Measurements from ENCODE around the gene IL4I1. TPM values are rescaled to one million over a fixed set of nuclear protein-coding genes. Genes with fewer than 3 reads are reported as not detected.

Gene IL4I1
- polyA plus RNA-seq, 4 donors = 1.4 to 3.4 (median 2.0) TPM

Other genes with a start within 250 kb of the IL4I1 start
- 10 to 100 TPM; 39.3 to 84.9 (median 47.1) TPM for gene IRF3, start 231.0 kb downstream of the IL4I1 start, polyA plus RNA-seq (ENCODE audit: insufficient read length in 4 of 4)
- gene BCL2L12, start 231.0 kb downstream of the IL4I1 start, polyA plus RNA-seq (ENCODE audit: insufficient read length in 4 of 4) = 10 to 100 TPM; 20.6 to 36.1 (median 22.4) TPM
- gene PRMT1, start 219.6 kb downstream of the IL4I1 start, polyA plus RNA-seq (ENCODE audit: insufficient read length in 4 of 4) = 100 to 1,000 TPM; 161 to 255 (median 205) TPM
- gene ADM5, start 207.3 kb downstream of the IL4I1 start, polyA plus RNA-seq (ENCODE audit: insufficient read length in 4 of 4) = 1 to 10 TPM in 2 of 4 donors, under 1 TPM in 2; 0.74 to 2.1 (median 1.1) TPM
- gene CPT1C, start 205.8 kb downstream of the IL4I1 start, polyA plus RNA-seq (ENCODE audit: insufficient read length in 4 of 4) = 10 to 100 TPM; 10.9 to 22.8 (median 16.1) TPM
- gene TSKS, start 133.6 kb downstream of the IL4I1 start, polyA plus RNA-seq (ENCODE audit: insufficient read length in 4 of 4) = under 1 TPM in 3 of 4 donors, not detected in 1; 0.08 to 0.48 (median 0.09) TPM
- gene AP2A1, start 129.9 kb downstream of the IL4I1 start, polyA plus RNA-seq (ENCODE audit: insufficient read length in 4 of 4) = 10 to 100 TPM; 45.5 to 74.1 (median 62.0) TPM
- gene FUZ, start 83.6 kb downstream of the IL4I1 start, polyA plus RNA-seq (ENCODE audit: insufficient read length in 4 of 4) = 10 to 100 TPM; 20.9 to 43.3 (median 35.5) TPM
- 10 to 100 TPM; 43.9 to 76.8 (median 64.9) TPM for gene MED25, start 78.6 kb downstream of the IL4I1 start, polyA plus RNA-seq (ENCODE audit: insufficient read length in 4 of 4)
- gene PTOV1, start 45.7 kb downstream of the IL4I1 start, polyA plus RNA-seq (ENCODE audit: insufficient read length in 4 of 4) = 100 to 1,000 TPM; 218 to 399 (median 268) TPM
- 10 to 100 TPM; 35.5 to 97.3 (median 48.8) TPM for gene PNKP, start 29.3 kb downstream of the IL4I1 start, polyA plus RNA-seq (ENCODE audit: insufficient read length in 4 of 4)
- 10 to 100 TPM; 27.3 to 46.8 (median 32.0) TPM for gene AKT1S1, start 19.5 kb downstream of the IL4I1 start, polyA plus RNA-seq (ENCODE audit: insufficient read length in 4 of 4)
- 10 to 100 TPM; 35.2 to 64.9 (median 43.0) TPM for gene TBC1D17, start 19.2 kb downstream of the IL4I1 start, polyA plus RNA-seq (ENCODE audit: insufficient read length in 4 of 4)
- gene ATF5, start 32.3 kb upstream of the IL4I1 start, polyA plus RNA-seq (ENCODE audit: insufficient read length in 4 of 4) = 10 to 100 TPM; 17.8 to 26.2 (median 20.8) TPM
- gene NUP62, start 32.6 kb upstream of the IL4I1 start, polyA plus RNA-seq (ENCODE audit: insufficient read length in 4 of 4) = 10 to 100 TPM; 59.6 to 72.0 (median 61.1) TPM
- gene SIGLEC11, start 64.3 kb upstream of the IL4I1 start, polyA plus RNA-seq (ENCODE audit: insufficient read length in 4 of 4) = 10 to 100 TPM in 1 of 4 donors, 1 to 10 TPM in 3; 4.4 to 25.0 (median 5.5) TPM
- gene VRK3, start 128.5 kb upstream of the IL4I1 start, polyA plus RNA-seq (ENCODE audit: insufficient read length in 4 of 4) = 10 to 100 TPM; 31.4 to 54.8 (median 48.6) TPM
- gene ZNF473, start 129.1 kb upstream of the IL4I1 start, polyA plus RNA-seq (ENCODE audit: insufficient read length in 4 of 4) = 10 to 100 TPM; 10.7 to 16.4 (median 15.1) TPM

Data from left renal pelvis (tissue), 4 donors.